Astrocyte of the hippocampus (primary cell): Measurements from ENCODE around the gene GPR137C.
"Not testable (repeated sequence)": the region's sequence is repeated elsewhere in the genome, so short reads cannot be mapped to it uniquely, and the experiment has no call there.

ENCODE experiments used
- DNase-seq: peaks from one replicate; pipeline ENCODE4 v3.0.0; 2011; ENCODE audit warnings: low read depth, low spot score

GPR137C gene

DNA sequence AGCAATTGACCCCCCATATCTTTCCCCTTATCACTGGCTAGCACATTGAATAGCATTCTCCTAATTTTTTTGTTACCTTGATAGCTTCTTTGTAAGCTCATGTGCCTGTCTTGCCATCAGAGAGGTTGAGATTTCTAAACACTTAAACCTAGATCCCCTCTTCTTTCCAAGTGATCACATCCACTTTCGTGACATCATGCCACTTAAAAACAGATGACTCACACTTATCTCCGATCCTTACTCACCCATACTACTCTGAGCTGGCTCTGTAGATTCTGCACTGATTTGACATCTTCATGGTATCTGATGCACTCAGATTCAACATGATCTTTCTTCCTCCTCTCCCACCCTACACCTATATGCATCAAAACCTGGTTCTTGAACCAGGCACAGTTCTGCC lies 10.5 kb downstream of the GPR137C start:
- DNase-seq = peak; percentile 38

DNA sequence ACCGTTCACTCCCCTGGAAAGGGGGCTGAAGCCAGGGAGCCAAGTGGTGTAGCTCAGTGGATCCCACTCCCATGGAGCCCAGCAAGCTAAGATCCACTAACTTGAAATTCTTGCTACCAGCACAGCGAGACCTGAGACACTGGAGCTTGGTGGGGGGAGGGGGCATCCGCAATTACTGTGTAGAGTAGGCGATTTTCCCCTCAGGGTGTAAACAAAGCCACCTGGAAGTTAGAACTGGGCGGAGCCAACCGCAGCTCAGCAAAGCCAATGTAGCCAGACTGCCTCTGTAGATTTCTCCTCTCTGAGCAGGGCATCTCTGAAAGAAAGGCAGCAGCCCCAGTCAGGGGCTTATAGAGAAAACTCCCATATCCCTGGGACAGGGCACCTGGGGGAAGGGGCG lies 15.8 kb downstream of the GPR137C start:
- DNase-seq = not testable (repeated sequence)

DNA sequence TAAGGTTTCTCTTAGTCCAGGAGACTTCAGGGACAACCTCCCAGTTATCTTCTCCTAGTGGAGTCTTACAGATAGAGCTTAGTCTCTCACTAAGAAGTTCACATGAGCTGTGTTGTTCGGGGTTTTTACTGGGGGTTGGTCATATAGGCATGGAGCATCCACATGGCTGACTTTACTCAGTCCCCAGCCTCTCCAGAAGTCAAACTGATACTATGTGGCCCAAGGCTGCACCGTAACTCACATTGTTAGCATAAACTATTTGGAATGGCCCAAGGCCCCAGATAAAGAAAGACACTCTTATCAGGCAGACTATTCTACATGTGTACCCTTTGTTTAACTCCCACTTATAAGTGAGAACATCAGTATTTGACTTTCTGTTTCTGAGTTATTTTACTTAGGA lies 23.2 kb downstream of the GPR137C start:
- DNase-seq = no peak

- DNase-seq = no peak
Observed at GRCh38 chr14:52583544-52583943, 30.9 kb downstream of the GPR137C start.

DNA sequence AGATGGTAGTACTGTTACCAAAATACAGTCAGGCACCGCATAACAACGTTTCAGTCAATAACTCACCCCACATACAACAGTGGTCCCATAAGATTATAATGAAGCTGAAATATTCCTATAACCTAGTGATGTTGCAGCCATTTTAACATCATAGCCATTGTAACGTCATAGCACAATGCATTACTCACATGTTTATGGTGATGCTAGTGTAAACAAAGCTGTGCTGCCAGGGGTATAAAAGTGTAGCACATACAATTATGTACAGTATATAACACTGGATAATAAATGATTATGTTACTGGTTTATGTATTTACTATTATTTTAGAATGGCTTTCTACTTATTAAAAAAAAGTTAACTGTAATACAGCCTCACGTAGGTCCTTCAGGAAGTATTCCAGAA lies 37.0 kb downstream of the GPR137C start:
- no peak for DNase-seq

GRCh38 chr14:52590318-52590717 lies 37.7 kb downstream of the GPR137C start:
- no peak for DNase-seq

DNA sequence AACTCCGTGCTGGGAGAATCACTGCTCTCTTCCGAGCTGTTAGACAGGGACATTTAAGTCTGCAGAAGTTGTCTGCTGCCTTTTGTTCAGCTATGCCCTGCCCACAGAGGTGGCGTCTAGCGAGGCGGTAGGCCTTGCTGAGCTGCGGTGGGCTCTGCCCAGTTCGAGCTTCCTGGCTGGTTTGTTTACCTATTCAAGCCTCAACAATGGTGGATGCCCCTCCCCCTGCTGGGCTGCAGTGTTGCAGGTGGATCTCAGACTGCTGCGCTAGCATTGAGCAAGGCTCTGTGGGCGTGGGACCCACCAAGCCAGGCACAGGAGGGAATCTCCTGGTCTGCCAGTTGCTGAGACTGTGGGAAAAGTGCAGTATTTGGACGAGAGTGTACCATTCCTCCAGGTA lies 43.7 kb downstream of the GPR137C start:
- DNase-seq = no peak

DNA sequence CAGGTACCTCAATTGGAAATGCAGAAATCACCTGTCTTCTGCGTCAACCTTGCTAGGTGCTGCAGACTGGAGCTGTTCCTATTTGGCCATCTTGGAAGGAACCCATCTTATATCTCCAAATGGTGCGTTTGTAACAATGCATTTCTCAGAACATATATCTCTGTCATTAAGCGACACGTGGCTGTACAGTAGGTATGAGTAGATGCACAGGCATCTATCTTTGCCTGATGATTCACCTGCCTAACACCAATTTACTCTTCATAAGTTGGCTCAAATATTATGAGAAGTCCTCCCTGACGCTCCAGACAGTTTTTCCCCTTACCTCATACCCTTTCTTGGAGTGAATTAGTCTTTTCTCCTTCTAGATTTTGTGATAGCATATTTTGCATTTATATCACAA lies 44.2 kb downstream of the GPR137C start:
- DNase-seq = no peak

GRCh38 chr14:52598568-52598967 lies 45.9 kb downstream of the GPR137C start:
- no peak for DNase-seq

DNA sequence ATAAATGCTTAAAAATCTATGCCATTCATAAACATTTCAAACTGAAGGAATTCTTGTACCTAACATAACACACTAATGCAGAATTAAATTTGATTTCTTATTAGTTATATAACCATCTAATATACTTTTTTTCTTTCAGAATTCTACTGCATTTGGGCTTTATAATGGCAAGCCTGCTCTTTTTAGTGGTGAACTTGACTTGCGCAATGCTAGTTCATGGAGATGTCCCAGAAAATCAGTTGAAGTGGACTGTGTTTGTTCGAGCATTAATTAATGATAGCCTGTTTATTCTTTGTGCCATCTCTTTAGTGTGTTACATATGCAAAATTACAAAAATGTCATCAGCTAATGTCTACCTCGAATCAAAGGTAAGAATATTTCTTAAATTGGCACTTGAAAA lies 47.3 kb downstream of the GPR137C start:
- no peak for DNase-seq

DNA sequence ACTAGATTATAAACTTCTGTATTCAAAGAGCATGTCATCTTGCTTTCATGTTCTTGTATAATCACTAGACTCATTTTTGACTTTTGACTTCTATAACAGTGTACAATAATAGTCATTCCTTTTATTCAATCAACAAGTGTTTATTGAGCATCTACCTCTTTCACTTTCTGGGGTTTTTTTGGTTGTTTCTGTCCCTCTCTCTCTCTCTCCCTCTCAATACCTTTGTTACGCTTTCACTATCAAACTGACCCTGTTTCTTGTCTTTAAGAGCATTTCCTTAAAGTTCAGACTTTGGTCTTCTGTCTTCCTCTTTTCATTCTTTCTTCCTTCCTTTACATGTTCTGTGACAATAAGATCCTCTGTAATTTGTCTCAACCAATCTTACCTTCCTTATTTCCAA lies 49.5 kb downstream of the GPR137C start:
- DNase-seq = no peak

- no peak for DNase-seq
Observed at GRCh38 chr14:52607061-52607460, 54.4 kb downstream of the GPR137C start.

DNA sequence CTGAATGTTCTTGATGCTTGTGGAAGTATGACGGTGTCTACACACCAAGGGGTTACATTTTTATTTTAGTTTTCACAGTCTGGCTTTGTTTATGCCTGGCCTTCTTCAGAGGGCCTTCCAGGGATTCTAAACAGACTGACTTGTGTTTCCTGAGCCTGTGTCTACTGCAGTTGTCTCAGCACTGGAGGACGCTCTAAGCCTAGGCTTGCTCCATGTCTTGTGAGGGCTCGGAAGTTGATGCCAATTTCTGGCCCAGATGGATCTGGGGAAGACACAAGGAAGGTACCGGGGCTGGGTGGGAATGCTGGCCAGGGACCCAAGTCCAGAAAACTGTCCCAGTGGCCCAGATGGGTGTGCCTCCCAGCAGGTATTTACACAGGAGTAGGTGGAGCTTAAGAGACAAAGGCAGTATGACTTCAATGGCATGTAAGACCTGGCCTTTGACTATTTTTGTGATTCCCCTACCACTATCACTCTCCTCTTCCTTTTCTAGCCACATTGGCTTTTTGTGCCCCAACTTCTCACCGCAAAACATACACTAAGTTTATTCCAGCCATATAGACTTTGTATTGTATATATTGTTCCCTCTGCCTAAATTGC lies 56.9 kb downstream of the GPR137C start:
- no peak for DNase-seq

- no peak for DNase-seq
Observed at GRCh38 chr14:52610187-52610586, 57.6 kb downstream of the GPR137C start.

DNA sequence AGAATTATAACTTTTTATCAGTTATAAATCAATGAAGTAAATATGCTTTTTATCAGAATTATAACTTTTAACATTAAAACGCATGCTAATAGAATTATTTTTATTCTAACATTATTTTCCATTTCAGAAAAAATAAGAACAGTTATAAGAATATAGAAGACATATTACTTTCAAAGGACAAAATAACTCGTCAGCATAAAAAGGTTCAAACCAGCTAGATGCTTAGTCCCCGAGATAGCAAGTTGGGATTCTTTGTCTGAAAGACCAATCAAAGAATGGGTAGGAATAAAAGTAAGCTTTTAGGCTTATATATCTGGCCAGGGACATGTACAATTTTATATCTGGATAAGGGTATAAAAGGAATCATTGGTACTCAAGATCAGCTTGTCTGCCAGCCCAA lies 66.0 kb downstream of the GPR137C start:
- DNase-seq = no peak

- DNase-seq = no peak
Observed at GRCh38 chr14:52619687-52620086, 67.1 kb downstream of the GPR137C start.

- DNase-seq = no peak
Observed at GRCh38 chr14:52640137-52640536, 87.5 kb downstream of the GPR137C start.

- no peak for DNase-seq
Observed at GRCh38 chr14:52641745-52642144, 89.1 kb downstream of the GPR137C start.

DNA sequence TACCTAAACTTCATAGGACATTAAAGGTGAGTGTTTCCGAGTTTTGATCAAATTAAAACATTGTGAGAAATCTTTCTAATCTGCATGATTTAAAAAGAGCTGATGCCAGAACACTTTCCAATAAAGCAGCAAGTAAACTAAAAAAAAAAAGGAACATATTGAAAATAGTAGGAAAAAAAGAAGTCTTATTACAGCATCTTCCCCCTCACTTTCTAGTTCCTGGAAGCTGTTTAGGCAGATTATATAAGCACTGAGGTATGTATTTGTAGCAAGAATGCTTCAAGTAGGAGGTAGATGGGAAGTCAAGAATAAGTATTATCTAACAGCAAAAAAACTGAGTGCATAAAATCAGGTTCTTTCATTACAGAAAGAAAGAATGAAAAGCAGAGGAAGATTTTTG lies 96.9 kb downstream of the GPR137C start:
- no peak for DNase-seq

DNA sequence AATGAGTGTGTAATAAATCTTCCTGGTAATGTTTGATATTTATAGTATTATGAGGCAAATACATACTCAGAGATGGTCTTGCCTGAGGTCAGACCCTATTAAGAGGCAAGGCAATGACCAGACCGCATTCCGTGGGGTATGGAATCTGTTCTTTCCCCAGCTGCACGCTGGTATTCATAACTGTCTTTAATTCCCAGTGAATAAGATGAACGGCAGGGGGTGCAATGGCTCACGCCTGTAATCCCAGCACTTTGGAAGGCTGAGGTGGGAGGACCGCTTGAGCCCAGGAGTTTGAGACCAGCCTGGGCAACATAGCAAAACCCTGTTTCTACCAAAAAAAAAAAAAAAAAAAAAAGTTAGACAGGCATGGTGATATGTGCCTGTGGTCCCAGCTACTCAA lies 98.1 kb downstream of the GPR137C start:
- no peak for DNase-seq

- no peak for DNase-seq
Observed at GRCh38 chr14:52656905-52657304, 104.3 kb downstream of the GPR137C start.

DNA sequence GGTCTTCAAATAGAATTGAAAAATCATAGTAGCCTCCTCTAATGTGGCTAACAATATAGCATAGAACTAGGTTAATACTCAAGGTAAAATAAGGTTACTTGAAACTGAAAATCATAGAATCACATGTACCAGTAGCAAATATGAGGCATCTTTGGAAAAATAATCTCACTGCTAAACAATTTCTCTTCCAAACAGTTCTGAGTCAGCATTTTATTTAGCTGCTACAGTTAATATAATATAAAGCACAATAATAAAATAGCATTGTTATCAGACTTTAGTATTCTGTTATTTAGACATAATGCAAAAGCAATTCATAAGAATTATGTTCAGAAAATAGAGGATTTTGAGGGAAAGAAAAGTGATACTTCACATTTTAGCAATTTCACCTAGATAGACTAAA lies 107.7 kb downstream of the GPR137C start:
- no peak for DNase-seq

GRCh38 chr14:52660832-52661231 lies 108.2 kb downstream of the GPR137C start:
- DNase-seq = no peak

GRCh38 chr14:52661314-52661713 lies 108.7 kb downstream of the GPR137C start:
- no peak for DNase-seq
